HCT116 (cell line): Measurements from ENCODE around the gene MBNL2. TPM values are rescaled to one million over a fixed set of nuclear protein-coding genes. Genes with fewer than 3 reads are reported as not detected.

ENCODE experiments used
- ATAC-seq: fragments of 200-7000 bp; cut with Tn5 transposase; 2 replicates; pipeline ENCODE4 v1.9.1; 2020; ENCODE audit warnings: mild to moderate bottlenecking, moderate library complexity
- BruUV-seq: library from RNA; stranded (reverse); fragments of 400-500 nt; replicated peaks from 2 replicates; lab custom pipeline; 2021; lab: Mats Ljungman, UMichigan
- CTCF ChIA-PET: fragments of 300-600 bp; sonication (Branson Sonifier 250); formaldehyde crosslinking; loops from one replicate; lab custom pipeline; 2021; ENCODE audit warnings: antibody characterized with exemption; lab: Charles Lee
- POLR2A ChIA-PET: fragments of 300-600, 350-600 bp; sonication (Branson Sonifier 250); formaldehyde crosslinking; loops from one replicate; lab custom pipeline; 2021; ENCODE audit warnings: antibody characterized with exemption; lab: Charles Lee
- RAD21 ChIA-PET, 2 experiments: fragments of 300-600 bp; sonication (Branson Sonifier 250); formaldehyde crosslinking; loops; one replicate each; lab custom pipeline; 2023; ENCODE audit warnings: low total read pairs in 2 of 2; ENCODE audit not compliant: uncharacterized antibody in 2 of 2, unreplicated experiment in 2 of 2, low non-redundant PET in 1 of 2; lab: Charles Lee
- DNase-seq: peaks from one replicate; pipeline ENCODE4 v3.0.0-alpha.2; 2010; ENCODE audit warnings: low read depth, low spot score
- H2AFZ ChIP-seq: fragments of 200-600 bp; shearing (Covaris generic), sonication (generic); 2 replicates; pipeline ENCODE4 v1.6.1; 2017; ENCODE audit warnings: low read depth, mixed run types, mixed read lengths, antibody characterized with exemption, low read length; ENCODE audit not compliant: poor library complexity, severe bottlenecking
- H3K27ac ChIP-seq: 2 replicates; pipeline ENCODE4 v1.5.1; 2012; ENCODE audit warnings: low read depth, low read length
- H3K27me3 ChIP-seq: fragments of 200-600 bp; sonication (generic); 2 replicates; pipeline ENCODE4 v1.6.1; 2016; ENCODE audit warnings: mixed run types, low read length, mixed read lengths; ENCODE audit not compliant: insufficient read depth
- H3K36me3 ChIP-seq, 2 experiments: fragments of 200-500 bp in 1 of 2; fragments of 200-600 bp in 1 of 2; sonication (Bioruptor generic) in 1 of 2; sonication (generic) in 1 of 2; 2 replicates each; pipeline versions ENCODE4 v1.5.1 to v1.6.1; 2014 to 2016; ENCODE audit warnings: low read length in 2 of 2, inconsistent platforms in 1 of 2, mixed read lengths in 1 of 2, mixed run types in 1 of 2; ENCODE audit not compliant: insufficient read depth in 2 of 2, control insufficient read depth in 1 of 2
- H3K4me1 ChIP-seq, 2 experiments: fragments of 200-600 bp in 1 of 2; sonication (generic) in 1 of 2; 2 replicates each; pipeline versions ENCODE4 v1.5.1 to v1.6.1; 2012 to 2017; ENCODE audit warnings: low read length in 2 of 2, inconsistent platforms in 1 of 2, mild to moderate bottlenecking in 1 of 2, mixed read lengths in 1 of 2, mixed run types in 1 of 2, moderate library complexity in 1 of 2; ENCODE audit not compliant: insufficient read depth in 2 of 2, control insufficient read depth in 1 of 2
- H3K4me2 ChIP-seq: fragments of 200-600 bp; sonication (generic); 2 replicates; pipeline ENCODE4 v1.6.1; 2017; ENCODE audit warnings: mixed run types, low read length, mixed read lengths
- H3K4me3 ChIP-seq, 2 experiments: fragments of 200-600 bp in 1 of 2; sonication (generic) in 1 of 2; replicated peaks in 1 of 2; 2 replicates each; pipeline ENCODE4 v1.5.1; 2011 to 2016; ENCODE audit warnings: low read length in 2 of 2, control low read depth in 1 of 2, low read depth in 1 of 2, mild to moderate bottlenecking in 1 of 2, mixed read lengths in 1 of 2, mixed run types in 1 of 2
- H3K79me2 ChIP-seq: fragments of 200-600 bp; sonication (generic); 2 replicates; pipeline ENCODE4 v1.6.1; 2017; ENCODE audit warnings: mild to moderate bottlenecking, mixed run types, low read length, moderate library complexity, mixed read lengths; ENCODE audit not compliant: insufficient read depth
- H3K9ac ChIP-seq: fragments of 200-600 bp; sonication (generic); 2 replicates; pipeline ENCODE4 v1.6.1; 2016; ENCODE audit warnings: low read length, mixed read lengths
- H3K9me2 ChIP-seq: fragments of 200-600 bp; sonication (generic), shearing (Covaris generic); 2 replicates; pipeline ENCODE4 v1.6.1; 2017; ENCODE audit warnings: mixed run types, mild to moderate bottlenecking, moderate library complexity; ENCODE audit not compliant: insufficient read depth
- H3K9me3 ChIP-seq, 2 experiments: fragments of 200-500 bp in 1 of 2; fragments of 200-600 bp in 1 of 2; sonication (Bioruptor generic) in 1 of 2; sonication (generic) in 1 of 2; 2 replicates each; pipeline ENCODE4 v1.6.1; 2014 to 2017; ENCODE audit warnings: low read length in 2 of 2, mixed read lengths in 2 of 2, inconsistent platforms in 1 of 2, low read depth in 1 of 2, mild to moderate bottlenecking in 1 of 2, mixed run types in 1 of 2, moderate library complexity in 1 of 2; ENCODE audit not compliant: control insufficient read depth in 1 of 2, insufficient read depth in 1 of 2
- H4K20me1 ChIP-seq: fragments of 200-600 bp; sonication (generic), shearing (Covaris generic); 2 replicates; pipeline ENCODE4 v1.6.1; 2017; ENCODE audit warnings: mixed run types, mild to moderate bottlenecking, moderate library complexity; ENCODE audit not compliant: insufficient read depth
- CBX3 ChIP-seq: IDR thresholded peaks from 2 replicates; pipeline ENCODE4 v1.6.1; 2012; ENCODE audit warnings: low read depth
- CEBPB ChIP-seq: IDR thresholded peaks from 2 replicates; pipeline ENCODE4 v1.6.1; 2012; ENCODE audit warnings: low read depth
- CTCF ChIP-seq, 3 experiments: fragments of 200-600 bp in 1 of 3; sonication (generic) in 1 of 3; IDR thresholded peaks in 2 of 3; conservative IDR thresholded peaks in 1 of 3; 2 replicates each; pipeline ENCODE4 v1.5.1; 2012 to 2017; ENCODE audit warnings: low read depth in 2 of 3, low read length in 2 of 3, antibody characterized with exemption in 1 of 3, borderline replicate concordance in 1 of 3, control low read depth in 1 of 3, mild to moderate bottlenecking in 1 of 3, mixed read lengths in 1 of 3, mixed run types in 1 of 3, moderate library complexity in 1 of 3; ENCODE audit not compliant: insufficient read depth in 1 of 3
- EZH2 ChIP-seq: fragments of 200-600 bp; sonication (generic); IDR thresholded peaks from 2 replicates; pipeline ENCODE4 v1.6.1; 2017; ENCODE audit warnings: antibody characterized with exemption, mixed run types
- MAX ChIP-seq: IDR thresholded peaks from 2 replicates; pipeline ENCODE4 v1.6.1; 2012
- POLR2A ChIP-seq: IDR thresholded peaks from 2 replicates; pipeline ENCODE4 v1.7.0; 2011; ENCODE audit warnings: borderline replicate concordance; ENCODE audit not compliant: insufficient read depth, insufficient read length; ENCODE audit errors: extremely low read depth
- POLR2AphosphoS5 ChIP-seq: IDR thresholded peaks from 2 replicates; pipeline ENCODE4 v1.6.1; 2011; ENCODE audit warnings: mild to moderate bottlenecking, low read depth, low read length, moderate library complexity
- SIN3A ChIP-seq: IDR thresholded peaks from 2 replicates; pipeline ENCODE4 v1.6.1; 2012; ENCODE audit warnings: low read depth
- SP1 ChIP-seq: IDR thresholded peaks from 2 replicates; pipeline ENCODE4 v1.6.1; 2012; ENCODE audit warnings: low read depth
- SRF ChIP-seq: IDR thresholded peaks from 2 replicates; pipeline ENCODE4 v1.6.1; 2012; ENCODE audit warnings: low read depth
- YY1 ChIP-seq: IDR thresholded peaks from 2 replicates; pipeline ENCODE4 v1.6.1; 2011; ENCODE audit warnings: low read length, low read depth, moderate library complexity, mild to moderate bottlenecking; ENCODE audit not compliant: insufficient replicate concordance; ENCODE audit errors: extremely low read depth
- ZFX ChIP-seq: fragments of 450-650 bp; IDR thresholded peaks from 2 replicates; pipeline ENCODE4 v1.6.1; 2017
- intact Hi-C: fragments of 100-400 bp; cut with micrococcal nuclease; formaldehyde crosslinking; loops from 2 replicates; pipeline ENCODE4 v1.10.0; 2022
- total RNA-seq: library from RNA; stranded (reverse); gene quantifications from one replicate; pipeline ENCODE4 v1.2.1, GENCODE V29; 2021; ENCODE audit not compliant: unreplicated experiment

Gene MBNL2
- total RNA-seq, 1 experiment from 2014 or later, result 73.9 TPM

DNA sequence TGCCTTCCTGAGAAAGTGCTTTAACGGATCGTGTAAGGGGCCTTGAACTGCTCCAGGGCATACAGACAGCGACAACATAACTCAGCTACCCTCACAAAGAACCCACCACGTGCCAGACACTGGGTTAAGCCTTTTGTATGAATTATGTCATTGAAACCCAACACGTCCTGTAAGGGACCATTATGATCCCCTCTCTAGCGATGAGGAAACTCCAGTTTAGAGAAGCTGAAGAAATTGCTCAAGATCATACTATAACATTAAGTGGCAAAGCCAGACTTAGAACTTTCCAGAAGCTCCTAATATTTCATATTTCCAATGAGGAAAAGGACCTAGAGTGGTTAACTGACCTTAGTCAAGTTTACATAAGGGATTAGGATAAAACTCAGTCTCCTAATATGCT lies 154.8 kb downstream of the MBNL2 start:
- intact Hi-C loops, result loop anchor here (10.0 kb wide), 1 partner anchor 428 kb away; no protein-coding TSS in a partner anchor
- no peaks in the 10 kb centered on the region for H3K4me1 ChIP-seq
- H4K20me1 ChIP-seq, result no peaks in the 10 kb centered on the region
- no peak overlapping the region for H3K4me3 ChIP-seq
- no peak for DNase-seq
- no peak overlapping the region for H2AFZ ChIP-seq
- no peak for TF ChIP-seq SP1
- no peak for TF ChIP-seq POLR2A
- TF ChIP-seq CTCF (IDR thresholded peaks at IDR 0.05 in 2 of 3, conservative IDR thresholded peaks at IDR 0.05 in 1 of 3; ENCODE audit: borderline replicate concordance in 1 of 3, insufficient read depth in 1 of 3, low read depth in 2 of 3, low read length in 2 of 3), result no peak
- TF ChIP-seq ZFX, result no peak
- peaks cover 0 to 3% of the 10 kb centered on the region in 2 experiments; a peak in 1 of 4 replicates for H3K36me3 ChIP-seq
- no peaks in the 10 kb centered on the region for H3K79me2 ChIP-seq
- H3K27ac ChIP-seq, result no peak overlapping the region
- ChIA-PET POLR2A (no interaction called here), CTCF (no interaction called here), RAD21 (no interaction called here)
- ATAC-seq, result no peak
- H3K9me2 ChIP-seq, result no peaks in the 10 kb centered on the region
- BruUV-seq, result no TSS peak
- no peaks in the 10 kb centered on the region for H3K9me3 ChIP-seq
- no peak overlapping the region for H3K9ac ChIP-seq
- no peaks in the 10 kb centered on the region for H3K27me3 ChIP-seq
- H3K4me2 ChIP-seq, result no peak overlapping the region

DNA sequence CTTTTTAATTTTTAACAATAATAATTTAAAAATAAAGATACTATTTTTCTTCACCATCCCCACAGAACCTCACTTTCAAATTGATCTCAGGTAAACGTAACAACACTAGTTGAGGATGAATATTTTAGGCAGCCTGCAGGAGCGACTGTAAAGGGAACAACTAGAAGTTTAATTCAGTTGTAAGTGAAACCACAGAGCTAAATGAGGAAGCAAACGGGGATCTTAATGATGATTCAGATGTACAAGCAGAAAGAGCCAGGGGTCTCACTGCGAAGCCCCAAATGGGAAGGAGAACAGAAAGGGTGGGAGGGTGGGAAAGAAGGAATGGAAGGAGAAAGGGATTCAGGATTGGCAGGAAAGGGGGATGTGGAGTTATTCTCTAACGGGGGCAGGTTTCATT lies 157.3 kb downstream of the MBNL2 start:
- H3K4me2 ChIP-seq, result no peak overlapping the region
- no peak for ATAC-seq

More for the DNA sequence above, 157.3 kb downstream of the MBNL2 start:
- POLR2A ChIA-PET, result no interaction called here
- Histone ChIP-seq H3K4me1 (no peaks in the 10 kb centered on the region), H3K9me2 (no peaks in the 10 kb centered on the region), H3K9ac (no peak overlapping the region), H3K9me3 (no peaks in the 10 kb centered on the region), H3K27me3 (no peaks in the 10 kb centered on the region), H4K20me1 (no peaks in the 10 kb centered on the region), H3K4me3 (no peak overlapping the region), H2AFZ (no peak overlapping the region), H3K36me3 (peaks cover 0 to 7% of the 10 kb centered on the region in 2 experiments; a peak in 1 of 4 replicates)
- RAD21 ChIA-PET, result no interaction called here
- CTCF ChIA-PET, result no interaction called here
- intact Hi-C loops, result loop anchor here (10.0 kb wide), 1 partner anchor 425 kb away; no protein-coding TSS in a partner anchor
- no peak for DNase-seq
- TF ChIP-seq CTCF (IDR thresholded peaks at IDR 0.05 in 2 of 3, conservative IDR thresholded peaks at IDR 0.05 in 1 of 3; ENCODE audit: borderline replicate concordance in 1 of 3, insufficient read depth in 1 of 3, low read depth in 2 of 3, low read length in 2 of 3) (no peak), CEBPB (no peak), SRF (no peak), SIN3A (no peak), SP1 (no peak), POLR2AphosphoS5 (no peak), MAX (no peak), ZFX (no peak), YY1 (no peak), EZH2 (no peak), CBX3 (no peak)
- TF ChIP-seq, all 23 proteins: peak for 0
- BruUV-seq, result no TSS peak
- Histone ChIP-seq H3K27ac (no peak overlapping the region), H3K79me2 (no peaks in the 10 kb centered on the region)
